NCI-H187 (cell line): ENCODE measurements around the gene NLGN1.
"Not testable (repeated sequence)": the region's sequence is repeated elsewhere in the genome, so short reads cannot be mapped to it uniquely, and the experiment has no call there.

Source experiments
- DNase-seq, 2 experiments: peaks; one replicate each; lab custom pipeline; 2025; lab: John Stamatoyannopoulos, UW

NLGN1 gene

GRCh38 chr3:174159604-174160003, 762.1 kb downstream of the NLGN1 start:
- DNase-seq: no peak

DNA sequence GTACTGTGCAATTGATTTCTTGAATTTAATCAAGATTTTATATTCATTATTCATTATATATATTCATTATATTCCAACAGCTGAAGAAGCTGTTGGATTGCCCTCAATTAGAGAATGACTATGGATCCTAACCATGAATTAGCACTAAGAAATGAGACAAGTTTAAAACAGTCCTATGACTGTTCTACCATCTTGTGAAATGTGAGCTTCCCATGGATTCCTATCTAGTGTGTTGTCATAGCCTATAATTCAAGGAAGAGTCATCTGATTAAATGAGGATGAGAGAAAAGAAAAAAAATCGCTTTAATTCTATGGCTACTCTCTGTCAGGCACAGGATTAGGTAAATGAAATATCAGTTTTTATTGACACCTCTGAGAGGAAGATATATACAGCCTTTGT, 765.0 kb downstream of the NLGN1 start:
- no peak for DNase-seq

GRCh38 chr3:174168026-174168425, 770.5 kb downstream of the NLGN1 start:
- no peak for DNase-seq

GRCh38 chr3:174168538-174169254, 771.2 kb downstream of the NLGN1 start:
- DNase-seq: no peak

DNA sequence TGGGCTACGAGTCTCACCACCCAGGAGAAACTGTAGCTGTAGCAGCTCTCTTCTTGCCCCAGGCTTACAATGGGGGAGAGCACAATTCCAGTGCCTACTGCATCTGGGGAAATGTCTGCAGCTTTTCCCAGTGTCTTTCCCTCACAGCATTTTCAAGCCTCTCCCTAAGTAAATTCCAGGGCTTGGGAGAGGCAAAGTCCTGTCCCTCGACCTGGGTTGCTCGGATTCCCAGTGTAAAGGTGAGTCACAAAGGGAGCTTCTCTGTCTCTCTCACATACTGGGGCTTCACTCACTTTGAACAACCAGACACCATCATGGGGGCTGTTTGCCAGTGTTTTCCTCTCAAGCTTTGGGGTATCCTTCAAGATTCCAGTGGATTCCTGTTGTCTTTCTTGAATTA, 772.2 kb downstream of the NLGN1 start:
- no peak for DNase-seq

- no peak for DNase-seq
Observed at GRCh38 chr3:174170248-174170647, 772.7 kb downstream of the NLGN1 start.

DNA sequence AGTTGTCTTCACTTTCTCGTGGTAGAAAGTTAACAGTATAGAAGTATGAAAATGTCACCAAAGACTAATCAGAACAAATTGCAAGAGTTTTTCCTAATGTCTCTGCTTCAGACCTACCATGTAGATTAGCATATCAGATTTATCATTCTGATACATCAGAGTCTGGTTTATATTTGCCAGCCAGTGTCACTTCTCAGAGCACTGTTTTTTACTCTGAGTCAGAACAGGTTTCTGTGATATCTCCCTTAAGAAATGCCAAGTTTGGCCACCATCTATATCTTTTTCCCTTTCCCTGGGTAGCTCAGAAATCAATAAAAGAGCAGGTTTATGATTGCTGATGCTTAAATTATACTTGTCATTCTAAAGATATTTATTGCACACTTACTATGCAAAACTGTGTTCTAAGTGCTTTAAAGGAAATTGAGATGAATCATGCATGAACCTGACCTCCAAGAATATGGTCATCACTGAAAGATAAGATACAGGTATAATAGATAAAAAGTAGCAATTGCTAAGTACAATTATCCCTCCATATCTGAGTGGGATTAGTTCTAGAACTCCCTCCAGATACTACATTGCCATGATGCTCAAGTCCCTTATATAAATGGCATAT, 788.9 kb downstream of the NLGN1 start:
- DNase-seq: no peak

DNA sequence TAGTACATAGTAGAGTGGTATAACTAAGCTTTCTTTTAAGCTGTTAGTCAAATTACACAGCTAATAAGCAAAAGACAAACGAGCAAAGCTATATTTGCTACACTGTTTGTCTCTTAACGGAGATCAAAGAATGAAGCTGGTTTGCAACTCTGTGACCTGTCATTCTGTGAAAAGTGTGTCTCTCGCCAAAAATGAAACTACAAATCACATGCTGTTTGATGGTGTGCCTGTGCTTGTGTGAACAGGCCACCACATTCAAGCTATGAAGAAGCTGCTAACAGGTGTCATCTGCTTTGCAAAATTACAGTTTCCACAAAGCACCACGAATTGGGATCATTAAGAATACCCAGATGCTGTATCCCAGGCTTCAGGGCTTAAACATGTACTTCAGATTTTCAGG, 793.8 kb downstream of the NLGN1 start:
- no peak for DNase-seq

DNA sequence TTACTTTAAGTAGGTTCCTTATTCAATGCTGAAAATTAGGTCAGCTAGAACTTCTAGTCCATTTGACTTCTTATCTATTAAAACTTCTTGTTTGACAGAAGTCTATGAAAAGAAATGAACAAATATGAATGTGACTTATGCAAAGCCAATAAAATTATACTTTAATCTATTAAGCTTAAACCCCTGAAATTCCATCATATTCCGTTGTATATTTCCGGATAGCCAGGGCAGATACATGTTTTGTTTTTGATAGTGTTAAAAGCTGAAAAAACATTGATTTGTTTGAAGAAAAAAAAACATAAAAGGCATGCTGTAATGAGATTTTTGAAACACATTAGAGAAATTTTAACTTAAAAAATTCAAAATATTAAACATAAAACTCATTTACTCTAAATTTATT, 794.4 kb downstream of the NLGN1 start:
- no peak for DNase-seq

DNA sequence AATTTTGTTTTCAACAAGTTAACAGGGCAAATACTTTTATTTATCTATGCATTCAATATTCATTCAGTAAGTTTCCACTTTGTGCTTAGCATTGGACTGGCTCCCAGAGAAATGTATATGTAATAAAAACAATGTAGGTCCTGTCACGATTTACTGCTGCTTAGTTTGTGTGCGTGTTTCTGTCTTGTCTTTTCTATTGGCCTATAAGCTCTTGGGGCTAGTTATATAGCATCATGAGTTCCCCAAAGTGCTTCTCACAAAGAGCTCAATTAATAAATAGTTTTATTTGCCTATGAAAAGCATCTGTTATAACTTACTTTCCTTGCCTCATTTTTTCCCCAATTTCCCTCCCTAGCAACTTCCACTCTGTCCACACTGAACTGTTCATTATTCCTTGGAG, 794.9 kb downstream of the NLGN1 start:
- DNase-seq: no peak

DNA sequence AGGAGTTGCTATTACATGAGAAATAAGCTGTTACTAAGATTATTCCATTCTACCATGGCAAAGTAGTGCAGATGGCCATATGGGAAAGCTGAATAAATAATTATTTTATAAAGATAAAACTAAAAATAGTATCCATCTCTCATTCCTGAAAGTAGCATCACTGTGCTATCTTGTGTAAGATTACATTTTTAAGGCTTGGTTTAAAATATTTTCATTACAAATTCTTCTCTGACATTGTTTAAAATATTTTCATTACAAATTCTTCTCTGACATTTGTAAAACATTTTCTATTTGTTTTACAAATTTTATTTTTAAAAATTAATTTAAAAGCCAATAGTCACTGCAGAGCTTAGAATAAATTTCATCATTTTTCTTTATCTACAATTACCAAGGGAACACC, 796.1 kb downstream of the NLGN1 start:
- DNase-seq: no peak

DNA sequence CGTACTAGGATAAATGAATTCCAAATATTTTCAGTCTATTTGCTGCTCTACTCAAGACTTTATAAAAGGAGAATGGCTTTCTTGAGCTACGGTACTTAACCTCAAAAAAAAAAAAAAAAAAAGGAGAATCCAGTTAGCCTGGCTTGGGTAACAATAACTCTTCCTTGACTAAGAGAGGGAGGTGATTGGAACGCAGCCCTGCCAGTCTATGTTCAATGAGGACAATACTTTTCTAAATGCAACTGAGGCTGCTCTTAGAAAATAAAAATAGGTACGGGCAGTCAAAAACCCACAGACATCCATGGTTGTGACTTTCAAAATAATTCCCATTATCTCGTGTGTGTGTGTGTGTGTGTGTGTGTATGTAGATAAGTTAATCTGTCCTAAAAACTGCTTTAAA, 799.9 kb downstream of the NLGN1 start:
- DNase-seq: no peak

DNA sequence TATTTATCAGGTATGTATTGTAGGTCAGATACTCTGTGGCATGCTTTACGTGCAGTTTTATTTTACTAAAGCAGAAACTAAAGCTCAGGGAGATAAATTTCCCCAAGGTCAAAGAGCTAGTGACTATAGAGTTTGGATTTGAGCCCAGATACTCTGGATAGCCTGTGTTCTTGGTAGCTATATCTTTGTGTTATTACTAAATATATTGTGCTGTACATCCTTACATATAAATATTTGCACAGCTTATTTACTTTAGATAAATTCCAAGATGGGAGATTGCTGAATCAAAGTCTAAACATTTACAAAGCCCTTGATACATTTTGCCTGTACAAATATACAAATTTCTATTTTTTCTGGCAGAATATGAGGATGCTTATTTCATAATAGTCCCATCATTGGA, 800.7 kb downstream of the NLGN1 start:
- DNase-seq: no peak

DNA sequence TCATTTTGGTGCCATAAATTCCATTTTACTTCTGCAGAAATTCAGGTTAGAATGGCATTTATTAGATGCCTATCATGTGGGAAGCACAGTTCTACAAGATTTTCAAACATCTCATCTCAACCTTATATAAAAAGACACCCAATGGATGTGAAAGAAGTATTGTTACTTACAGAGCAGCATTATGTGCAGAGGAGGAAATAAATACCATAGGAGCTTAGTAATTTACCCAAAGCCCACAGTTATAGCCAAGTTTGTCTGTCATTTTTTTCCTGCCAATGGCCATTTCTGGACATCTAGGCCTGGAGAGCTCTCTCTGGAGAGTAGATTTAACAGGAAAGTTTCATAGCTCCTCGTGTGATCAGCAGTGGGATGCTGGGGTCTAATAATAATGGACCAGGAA, 802.2 kb downstream of the NLGN1 start:
- DNase-seq: no peak

GRCh38 chr3:174202116-174202515, 804.6 kb downstream of the NLGN1 start:
- no peak for DNase-seq

- no peak for DNase-seq
Observed at GRCh38 chr3:174202561-174202960, 805.0 kb downstream of the NLGN1 start.

DNA sequence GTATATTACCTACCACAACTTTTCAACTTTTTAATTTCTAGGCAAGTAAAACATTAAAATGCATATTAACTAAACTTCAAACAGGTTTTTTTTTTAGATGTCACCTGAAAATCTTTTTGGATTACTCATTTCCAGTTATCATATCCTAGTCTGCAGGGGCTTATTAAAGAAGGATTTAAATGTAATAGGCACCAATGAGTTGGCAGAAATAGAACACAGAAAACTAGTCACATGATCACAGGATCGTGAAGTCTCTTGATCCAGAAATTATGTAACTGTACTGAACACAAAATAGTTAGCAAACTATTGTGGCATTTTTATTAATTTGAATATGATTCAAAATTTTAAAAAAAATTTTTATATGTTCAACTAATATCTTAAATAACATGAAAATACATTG, 807.2 kb downstream of the NLGN1 start:
- no peak for DNase-seq

DNA sequence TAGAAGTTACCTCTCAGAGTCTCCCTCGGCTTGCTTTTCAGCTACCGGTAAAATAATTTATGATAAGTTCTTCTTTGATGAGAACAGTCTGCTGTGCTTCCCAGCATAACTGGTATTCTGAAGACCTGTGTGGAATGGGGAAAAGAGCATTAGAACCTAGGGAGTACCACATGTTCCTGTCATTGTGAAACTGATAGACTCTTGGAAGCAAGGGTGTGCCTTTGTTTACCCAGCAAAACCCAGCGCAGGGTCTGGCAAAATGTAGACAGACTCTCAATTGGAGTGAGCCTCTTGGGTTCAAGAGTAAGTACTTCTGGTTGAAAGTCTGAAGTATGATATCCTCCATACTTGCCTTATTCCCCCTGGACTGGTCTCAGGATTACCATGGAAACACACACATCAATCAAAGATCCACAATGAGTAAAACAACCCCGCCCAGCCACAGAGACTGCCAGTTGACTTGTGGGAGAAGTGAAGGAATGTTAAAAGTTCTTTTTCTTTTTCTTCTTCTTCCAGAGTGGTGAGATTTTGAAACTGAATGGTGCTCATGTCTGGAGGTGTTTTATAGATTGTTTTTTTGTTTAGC, 809.2 kb downstream of the NLGN1 start:
- DNase-seq: no peak

GRCh38 chr3:174208161-174208560, 810.6 kb downstream of the NLGN1 start:
- no peak for DNase-seq

- not testable (repeated sequence) for DNase-seq
Observed at GRCh38 chr3:174211896-174212295, 814.4 kb downstream of the NLGN1 start.

DNA sequence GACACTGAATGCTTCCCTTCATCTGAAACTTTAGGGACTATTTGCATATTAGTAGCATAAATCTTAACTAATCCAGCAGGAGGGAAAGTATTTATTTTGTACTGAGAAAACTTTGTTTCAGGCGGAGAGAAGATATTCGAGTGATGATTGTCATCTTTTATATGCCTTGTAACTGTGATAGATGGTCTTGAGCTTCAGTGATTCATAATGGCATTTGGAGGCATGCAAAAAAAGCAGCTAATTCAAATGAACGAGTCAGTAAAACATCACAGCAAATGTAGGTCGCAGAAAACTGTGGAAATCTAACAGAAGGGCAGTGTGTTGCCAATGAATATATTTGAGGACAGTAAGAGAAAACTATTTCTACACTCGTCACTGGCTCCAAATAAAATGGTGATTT, 817.9 kb downstream of the NLGN1 start:
- no peak for DNase-seq

- no peak for DNase-seq
Observed at GRCh38 chr3:174216019-174216418, 818.5 kb downstream of the NLGN1 start.

DNA sequence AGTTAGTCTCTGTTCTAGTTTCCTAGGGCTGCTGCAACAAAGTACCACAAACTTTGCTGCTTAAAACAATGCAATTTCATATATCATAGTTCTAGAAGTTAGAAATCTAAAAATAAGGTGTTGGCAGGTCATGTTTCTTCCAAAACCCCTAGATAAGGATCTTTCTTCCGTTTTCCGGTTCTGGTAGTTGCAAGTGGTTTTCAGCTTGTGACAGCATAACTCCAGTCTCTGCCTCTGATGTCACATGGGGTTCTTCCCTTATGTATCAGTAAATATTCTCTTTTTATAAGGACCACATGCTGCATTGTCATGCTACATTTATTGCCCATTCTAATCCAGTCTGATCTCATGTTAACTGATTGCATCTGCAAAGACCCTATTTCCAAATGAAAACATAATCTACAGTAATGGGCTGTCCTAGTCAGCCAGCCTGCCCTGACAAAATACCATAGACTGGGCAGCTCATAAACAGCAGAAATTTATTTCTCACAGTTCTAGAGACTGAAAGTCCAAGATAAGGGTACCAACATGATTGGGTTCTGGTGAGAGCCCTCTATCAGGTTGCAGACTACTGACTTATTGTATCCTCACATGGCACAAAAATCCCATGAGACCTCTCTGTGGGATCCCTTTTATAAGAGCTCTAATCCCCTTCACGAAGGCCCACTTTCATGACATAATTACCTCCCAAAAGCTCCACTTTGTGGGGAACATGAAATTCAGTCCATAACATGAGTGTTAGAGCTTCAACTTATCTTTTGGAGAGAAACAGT, 819.6 kb downstream of the NLGN1 start:
- no peak for DNase-seq
